Activated CD4-positive, alpha-beta T cell treated with anti-CD3 and anti-CD28 coated beads, Interleukin-2, amount 10 ng/mL, durations not matched to agents 24 days and 14 days (primary cell): ENCODE measurements around the gene TRIM27. TPM values are rescaled to one million over a fixed set of nuclear protein-coding genes. Genes with fewer than 3 reads are reported as not detected.

ENCODE experiments used
- DNase-seq: peaks from one replicate; pipeline ENCODE4 v3.0.0; 2022
- H3K27ac Mint-ChIP-seq: one replicate; pipeline ENCODE4 v1.8.0; 2022; ENCODE audit warnings: mild to moderate bottlenecking, mixed read lengths
- H3K27me3 Mint-ChIP-seq: one replicate; pipeline ENCODE4 v1.8.0; 2022; ENCODE audit warnings: mixed read lengths
- H3K36me3 Mint-ChIP-seq: one replicate; pipeline ENCODE4 v1.8.0; 2022; ENCODE audit warnings: low read depth, mild to moderate bottlenecking, mixed read lengths
- H3K4me1 Mint-ChIP-seq: one replicate; pipeline ENCODE4 v1.8.0; 2021; ENCODE audit warnings: mixed read lengths
- H3K4me3 Mint-ChIP-seq: one replicate; pipeline ENCODE4 v1.8.0; 2022; ENCODE audit warnings: mild to moderate bottlenecking, moderate library complexity, mixed read lengths
- H3K9me3 Mint-ChIP-seq: one replicate; pipeline ENCODE4 v1.8.0; 2021; ENCODE audit warnings: mixed read lengths
- intact Hi-C: fragments of 100-400 bp; cut with micrococcal nuclease; formaldehyde crosslinking; loops from one replicate; pipeline ENCODE4 v1.15.1; 2023
- total RNA-seq: library from RNA; stranded (reverse); gene quantifications from 2 replicates; pipeline ENCODE4 v1.2.3, GENCODE V29; 2022

TRIM27 gene
- total RNA-seq, 1 donor from 2014 or later, result 67.3 TPM

- Mint-ChIP-seq H3K27ac (no peak overlapping the region), H3K36me3 (peaks cover 2% of the 10 kb centered on the region), H3K27me3 (peaks cover 10% of the 10 kb centered on the region), H3K4me3 (no peak overlapping the region), H3K4me1 (peaks cover 32% of the 10 kb centered on the region), H3K9me3 (peaks cover 3% of the 10 kb centered on the region)
- intact Hi-C loops, result loop anchor here (10.0 kb wide), 1 partner anchor 294 kb away; no protein-coding TSS in a partner anchor
- no peak for DNase-seq
Measured at GRCh38 chr6:28948782-28949486, 25.1 kb upstream of the TRIM27 start.

DNA sequence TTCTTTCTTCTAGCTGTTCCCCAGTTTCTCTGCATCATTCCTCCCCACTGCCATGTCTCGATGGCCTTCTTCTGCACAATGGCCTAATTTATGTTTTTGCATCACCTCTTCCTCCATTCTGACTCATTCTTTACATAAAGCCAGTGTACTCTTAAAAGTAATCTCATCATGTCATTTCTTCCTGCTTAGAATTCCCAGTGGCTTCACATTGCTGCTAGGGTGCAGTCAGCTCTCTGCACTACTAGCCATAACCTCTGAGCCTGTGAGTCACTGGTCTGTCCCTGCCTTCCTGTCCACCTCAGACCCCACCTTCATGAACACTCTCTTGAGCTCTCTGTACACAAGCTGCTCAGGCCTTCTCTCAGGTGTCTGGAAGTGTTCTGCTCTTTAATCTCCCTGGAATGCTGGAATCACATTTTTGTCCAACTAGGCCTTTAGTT lies 24.1 kb upstream of the TRIM27 start:
- intact Hi-C loops, result loop anchor here (10.0 kb wide), 1 partner anchor 293 kb away; no protein-coding TSS in a partner anchor
- peaks cover 4% of the 10 kb centered on the region for H3K36me3 Mint-ChIP-seq
- no peak overlapping the region for H3K27ac Mint-ChIP-seq

DNA sequence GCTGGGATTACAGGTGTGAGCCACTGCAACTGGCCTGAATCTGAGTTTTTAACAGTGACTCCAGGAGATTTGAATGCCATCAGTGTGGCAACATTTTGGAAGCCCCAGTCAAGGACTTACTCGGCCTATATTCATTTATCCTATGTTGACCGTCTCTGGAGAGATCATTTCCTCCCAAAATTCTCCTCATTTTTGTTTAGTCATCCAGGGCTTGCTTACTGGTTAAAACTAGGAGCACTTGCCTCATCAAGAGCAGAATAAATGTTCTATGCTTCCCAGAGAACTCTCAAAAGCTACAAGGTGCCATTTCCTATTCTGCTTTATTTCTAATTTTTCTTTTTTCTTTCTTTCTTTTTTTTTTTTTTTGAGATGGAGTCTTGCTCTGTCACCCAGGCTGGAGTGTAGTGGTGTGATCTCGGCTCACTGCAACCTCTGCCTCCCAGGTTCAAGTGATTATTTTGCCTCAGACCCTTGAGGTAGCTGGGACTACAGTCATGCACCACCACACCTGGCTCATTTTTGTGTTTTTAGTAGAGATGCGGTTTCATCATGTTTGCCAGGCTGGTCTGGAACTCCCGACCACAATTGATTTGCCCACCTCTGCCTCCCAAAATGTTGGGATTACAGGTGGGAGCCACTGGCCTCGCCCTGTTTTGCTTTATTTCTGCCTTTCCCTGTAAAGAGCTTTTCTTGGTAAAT lies 23.4 kb upstream of the TRIM27 start:
- Mint-ChIP-seq H3K9me3 (peaks cover 3% of the 10 kb centered on the region), H3K4me3 (no peak overlapping the region), H3K4me1 (peaks cover 34% of the 10 kb centered on the region)

More for the DNA sequence above, 24.1 kb upstream of the TRIM27 start:
- H3K4me3 Mint-ChIP-seq, result no peak overlapping the region
- peaks cover 3% of the 10 kb centered on the region for H3K9me3 Mint-ChIP-seq
- no peak for DNase-seq
- peaks cover 4% of the 10 kb centered on the region for H3K27me3 Mint-ChIP-seq
- H3K4me1 Mint-ChIP-seq, result peaks cover 35% of the 10 kb centered on the region

GRCh38 chr6:28945349-28945748 lies 21.6 kb upstream of the TRIM27 start:
- Mint-ChIP-seq H3K4me3 (no peak overlapping the region), H3K36me3 (peaks cover 4% of the 10 kb centered on the region), H3K27me3 (peaks cover 4% of the 10 kb centered on the region), H3K27ac (no peak overlapping the region), H3K9me3 (peaks cover 3% of the 10 kb centered on the region), H3K4me1 (peaks cover 42% of the 10 kb centered on the region)
- no peak for DNase-seq
- intact Hi-C loops, result loop anchor here (10.0 kb wide), 1 partner anchor 291 kb away; no protein-coding TSS in a partner anchor

More for the DNA sequence above, 23.4 kb upstream of the TRIM27 start:
- intact Hi-C loops, result loop anchor here (10.0 kb wide), 1 partner anchor 292 kb away; no protein-coding TSS in a partner anchor
- H3K27ac Mint-ChIP-seq, result no peak overlapping the region
- no peak for DNase-seq
- H3K36me3 Mint-ChIP-seq, result peaks cover 4% of the 10 kb centered on the region
- peaks cover 4% of the 10 kb centered on the region for H3K27me3 Mint-ChIP-seq

- DNase-seq, result peak; percentile 91
- intact Hi-C loops, result loop anchor here (1.0 to 10.0 kb wide), 6 partner anchors 37 to 1767 kb away; no protein-coding TSS in a partner anchor
- Mint-ChIP-seq H3K27me3 (peaks cover 4% of the 10 kb centered on the region), H3K27ac (peak overlapping the region; percentile 88), H3K4me3 (peak overlapping the region; percentile 87), H3K4me1 (peaks cover 48% of the 10 kb centered on the region), H3K36me3 (peaks cover 4% of the 10 kb centered on the region), H3K9me3 (peaks cover 3% of the 10 kb centered on the region)
Measured at GRCh38 chr6:28944412-28944865, 20.7 kb upstream of the TRIM27 start.

DNA sequence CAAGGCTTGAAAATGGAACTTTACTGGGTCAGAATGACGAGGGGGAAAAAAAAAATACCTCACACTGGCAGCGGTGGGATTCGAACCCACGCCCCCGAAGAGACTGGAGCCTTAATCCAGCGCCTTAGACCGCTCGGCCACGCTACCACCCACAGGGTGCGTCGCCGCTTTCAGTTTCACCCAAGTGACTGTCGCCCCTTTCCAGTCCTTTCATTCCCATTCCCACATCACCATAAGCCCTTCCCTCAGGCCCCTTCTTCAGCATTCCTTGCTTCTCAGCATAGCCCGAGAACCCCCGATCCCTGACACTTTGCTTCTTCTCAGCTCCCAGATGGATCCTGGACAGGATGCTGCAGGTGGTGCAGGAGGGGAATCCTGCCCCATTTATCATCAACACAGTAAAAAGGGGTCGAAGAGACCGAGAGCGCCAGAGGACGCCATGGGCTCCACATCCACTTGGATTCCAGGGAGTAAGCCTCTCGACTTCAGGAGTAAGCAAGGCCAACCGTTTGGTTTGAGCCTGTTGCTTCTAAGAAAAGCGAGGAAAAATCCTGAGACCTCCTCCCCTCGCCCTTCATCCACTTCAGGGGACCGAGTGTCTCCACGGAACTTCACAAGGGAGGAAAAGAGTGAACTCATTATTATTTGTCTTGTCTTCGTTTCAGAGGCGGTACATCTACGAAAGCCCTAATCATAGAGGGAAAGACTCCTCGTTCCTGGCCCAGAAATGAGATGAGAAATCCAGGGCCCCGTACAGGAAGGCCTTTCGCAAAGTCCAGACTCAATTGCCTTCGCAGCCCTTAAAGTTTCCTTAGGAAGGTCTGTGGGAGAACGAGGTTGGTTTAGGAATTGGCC lies 20.0 kb upstream of the TRIM27 start:
- peak; percentile 89 for DNase-seq
- intact Hi-C loops, result loop anchor here (1.0 to 10.0 kb wide), 6 partner anchors 38 to 1766 kb away; no protein-coding TSS in a partner anchor
- H3K4me3 Mint-ChIP-seq, result peak overlapping the region; percentile 87
- peaks cover 50% of the 10 kb centered on the region for H3K4me1 Mint-ChIP-seq
- peak overlapping the region; percentile 88 for H3K27ac Mint-ChIP-seq
- peaks cover 5% of the 10 kb centered on the region for H3K27me3 Mint-ChIP-seq
- peaks cover 3% of the 10 kb centered on the region for H3K9me3 Mint-ChIP-seq
- peaks cover 4% of the 10 kb centered on the region for H3K36me3 Mint-ChIP-seq

DNA sequence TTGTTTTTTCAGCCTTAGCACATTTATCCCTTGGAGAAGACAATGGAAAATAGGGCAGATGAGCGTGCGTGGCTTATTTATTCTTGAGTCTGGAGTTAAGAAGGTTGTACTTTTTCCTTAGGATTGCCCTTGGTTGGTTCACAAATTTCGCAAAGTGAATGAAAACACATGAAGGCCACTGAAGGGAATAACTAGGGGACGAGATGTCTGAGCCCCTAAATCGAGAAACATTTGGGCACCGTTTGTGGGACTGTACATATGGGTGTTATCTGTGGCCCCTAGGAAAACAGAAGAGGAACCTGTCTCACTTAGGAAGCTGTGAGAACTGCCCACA lies 19.4 kb upstream of the TRIM27 start:
- Mint-ChIP-seq H3K4me3 (peak overlapping the region; percentile 87), H3K36me3 (peaks cover 4% of the 10 kb centered on the region), H3K27me3 (peaks cover 7% of the 10 kb centered on the region), H3K9me3 (peaks cover 3% of the 10 kb centered on the region), H3K4me1 (peaks cover 50% of the 10 kb centered on the region), H3K27ac (peak overlapping the region; percentile 88)
- intact Hi-C loops, result loop anchor here (5.0 to 10.0 kb wide), 5 partner anchors 61 to 1766 kb away; no protein-coding TSS in a partner anchor
- no peak for DNase-seq

DNA sequence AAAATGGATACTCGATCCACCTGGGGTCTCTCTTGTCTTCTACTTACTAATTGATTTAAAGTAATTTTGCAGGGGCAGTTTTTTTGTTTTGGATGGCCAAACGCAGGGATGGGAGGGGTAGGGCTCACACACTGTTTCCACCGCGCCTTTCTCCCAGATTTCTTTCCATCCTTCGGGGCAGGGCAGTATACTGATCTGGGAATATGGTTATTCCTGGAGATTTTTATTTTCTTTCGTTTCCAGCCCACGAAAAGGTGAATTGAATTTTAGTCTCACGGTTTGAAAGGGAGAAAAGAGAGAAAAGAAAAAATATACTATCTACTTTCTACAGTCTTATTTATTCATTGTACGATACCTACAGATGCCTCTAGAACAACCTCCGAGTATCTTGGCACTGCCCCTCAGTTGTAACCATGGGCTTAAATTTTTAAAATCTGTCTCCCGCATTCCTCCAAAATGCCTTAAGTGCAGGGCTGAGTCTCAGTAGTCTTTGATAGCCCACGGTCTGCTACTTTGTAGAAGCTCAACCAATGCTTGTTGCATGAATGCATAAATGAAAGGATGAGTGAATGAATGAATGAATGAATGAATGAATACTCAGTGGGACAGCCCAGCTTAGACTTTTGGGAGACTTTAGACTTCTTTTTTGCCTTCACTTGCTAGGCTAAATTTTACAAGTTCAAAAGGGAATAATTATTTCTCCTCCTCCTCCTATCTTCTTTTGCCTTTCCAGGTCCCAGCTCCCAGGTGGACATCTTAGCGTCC lies 18.1 kb upstream of the TRIM27 start:
- H3K36me3 Mint-ChIP-seq, result peaks cover 4% of the 10 kb centered on the region
- peaks cover 3% of the 10 kb centered on the region for H3K9me3 Mint-ChIP-seq
- peak overlapping the region; percentile 92 for H3K4me3 Mint-ChIP-seq
- DNase-seq, result no peak
- peaks cover 48% of the 10 kb centered on the region for H3K4me1 Mint-ChIP-seq
- H3K27ac Mint-ChIP-seq, result peak overlapping the region; percentile 96
- peaks cover 7% of the 10 kb centered on the region for H3K27me3 Mint-ChIP-seq
- intact Hi-C loops, result loop anchor here (1.0 to 10.0 kb wide), 11 partner anchors 11 to 1765 kb away; no protein-coding TSS in a partner anchor

DNA sequence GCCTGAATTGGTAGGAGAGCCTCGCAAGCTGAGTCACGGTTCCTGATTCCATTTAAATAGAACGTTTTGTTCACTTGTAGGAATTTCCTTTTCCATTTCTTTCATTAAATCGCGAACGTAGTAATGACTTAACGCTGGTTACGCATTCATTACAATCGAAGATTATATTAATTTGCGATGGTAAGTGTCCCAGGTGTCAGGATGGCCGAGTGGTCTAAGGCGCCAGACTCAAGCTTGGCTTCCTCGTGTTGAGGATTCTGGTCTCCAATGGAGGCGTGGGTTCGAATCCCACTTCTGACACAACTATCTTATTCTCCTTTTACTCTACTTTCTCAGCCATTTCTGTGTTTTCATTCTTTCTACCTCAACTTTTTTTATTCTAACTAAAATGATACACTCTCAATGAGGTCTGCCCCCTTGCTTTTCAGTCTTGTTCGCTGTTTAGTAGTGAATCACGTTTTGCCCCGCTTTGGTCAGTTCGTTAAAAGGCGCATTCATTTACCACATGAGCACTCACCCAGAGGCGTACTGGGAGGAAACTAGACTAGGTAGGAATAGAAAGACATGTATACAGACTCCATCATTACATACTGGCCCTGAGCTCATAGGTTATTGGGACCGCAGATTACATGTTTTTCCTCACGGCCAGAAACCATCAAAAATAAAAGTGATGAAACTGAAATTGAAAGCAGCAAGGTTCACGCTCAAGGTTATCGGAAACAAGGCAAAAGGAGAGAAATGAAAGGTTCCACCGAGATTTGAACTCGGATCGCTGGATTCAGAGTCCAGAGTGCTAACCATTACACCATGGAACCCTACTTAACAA lies 17.3 kb upstream of the TRIM27 start:
- Mint-ChIP-seq H3K4me3 (peak overlapping the region; percentile 92), H3K36me3 (peaks cover 4% of the 10 kb centered on the region), H3K27me3 (peaks cover 7% of the 10 kb centered on the region), H3K4me1 (peaks cover 49% of the 10 kb centered on the region), H3K9me3 (peaks cover 3% of the 10 kb centered on the region), H3K27ac (peak overlapping the region; percentile 96)
- intact Hi-C loops, result loop anchor here (1.0 to 10.0 kb wide), 12 partner anchors 12 to 1764 kb away; partner anchors contain the start of gene TRIM27
- peak; percentile 94 for DNase-seq

DNA sequence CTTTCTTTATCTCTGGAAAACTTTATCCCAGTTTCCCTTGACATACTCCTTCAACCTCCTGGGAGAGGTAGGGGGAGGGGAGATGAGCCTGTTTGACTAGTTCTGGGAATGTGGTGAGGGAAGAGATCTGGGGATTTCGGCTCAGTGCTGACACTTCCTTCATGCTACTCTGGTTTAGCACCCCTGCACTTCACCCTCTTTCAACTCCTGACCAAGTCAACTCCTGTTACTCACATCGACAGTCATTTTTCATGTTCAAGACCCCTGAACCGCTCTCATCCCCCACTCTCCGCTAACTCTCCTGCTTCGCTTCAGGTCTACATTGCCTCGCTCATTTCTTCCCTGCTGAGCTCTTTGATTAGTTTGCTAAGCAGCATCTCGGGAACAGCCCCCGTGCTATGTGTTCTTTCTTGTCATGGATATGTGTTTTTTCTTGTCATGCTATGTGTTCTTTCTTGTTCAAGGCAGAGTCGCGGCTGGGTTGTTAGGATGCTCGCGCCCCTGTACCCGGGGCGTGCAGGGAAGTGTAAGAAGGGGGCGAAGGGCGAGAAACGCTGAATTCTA lies 16.6 kb upstream of the TRIM27 start:
- Mint-ChIP-seq H3K9me3 (peaks cover 3% of the 10 kb centered on the region), H3K36me3 (peaks cover 4% of the 10 kb centered on the region), H3K27ac (peak overlapping the region; percentile 96), H3K4me3 (peak overlapping the region; percentile 92), H3K27me3 (peaks cover 7% of the 10 kb centered on the region), H3K4me1 (peaks cover 49% of the 10 kb centered on the region)
- DNase-seq, result no peak
- intact Hi-C loops, result loop anchor here (1.0 to 10.0 kb wide), 7 partner anchors 17 to 1763 kb away; partner anchors contain the start of gene TRIM27

DNA sequence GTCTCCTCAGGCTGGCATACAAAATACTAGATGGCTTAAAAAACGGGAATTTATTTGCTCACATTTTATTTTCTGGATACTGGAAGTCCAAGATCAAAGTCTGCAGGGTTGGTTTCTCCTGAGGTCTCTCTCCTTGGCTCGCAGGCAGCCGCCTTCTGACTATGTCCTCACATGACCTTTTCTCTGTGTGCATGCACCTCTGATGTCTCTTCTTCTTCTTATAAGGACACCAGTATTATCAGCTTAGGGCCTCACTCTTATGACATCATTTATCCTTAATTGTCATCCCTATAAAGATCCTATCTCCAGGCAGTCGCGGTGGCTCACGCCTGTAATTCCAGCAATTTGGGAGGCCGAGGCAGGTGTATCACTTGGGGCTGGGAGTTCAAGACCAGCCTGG lies 9.3 kb upstream of the TRIM27 start:
- peaks cover 16% of the 10 kb centered on the region for H3K27me3 Mint-ChIP-seq
- H3K9me3 Mint-ChIP-seq, result peaks cover 3% of the 10 kb centered on the region
- H3K4me1 Mint-ChIP-seq, result peaks cover 2% of the 10 kb centered on the region
- intact Hi-C loops, result no loop called here
- no peak overlapping the region for H3K4me3 Mint-ChIP-seq
- no peak for DNase-seq
- no peak overlapping the region for H3K27ac Mint-ChIP-seq
- no peaks in the 10 kb centered on the region for H3K36me3 Mint-ChIP-seq
